IMR-90 (cell line): ENCODE measurements around the gene TTYH3. TPM values are rescaled to one million over a fixed set of nuclear protein-coding genes. Genes with fewer than 3 reads are reported as not detected.

ENCODE experiments used
- ATAC-seq: fragments of 200-7000 bp; cut with Tn5 transposase; 2 replicates; pipeline ENCODE4 v1.9.1; 2020; ENCODE audit warnings: low read depth, mild to moderate bottlenecking, moderate library complexity
- BruUV-seq: library from RNA; stranded (reverse); fragments of 400-500 nt; replicated peaks from 2 replicates; lab custom pipeline; 2021; lab: Mats Ljungman, UMichigan
- CTCF ChIA-PET: fragments of 300-600 bp; formaldehyde crosslinking; extraction: SDS; loops from one replicate; lab custom pipeline; 2021; ENCODE audit warnings: antibody characterized with exemption; lab: Yijun Ruan, JAX
- POLR2A ChIA-PET: fragments of 300-600 bp; sonication (Branson Sonifier 250); formaldehyde crosslinking; loops from one replicate; lab custom pipeline; 2022; ENCODE audit warnings: antibody characterized with exemption; ENCODE audit not compliant: unreplicated experiment; lab: Charles Lee
- DNase-seq: peaks from one replicate; pipeline ENCODE4 v3.0.0; 2013
- H2AFZ ChIP-seq: replicated peaks from 2 replicates; pipeline ENCODE3; 2013; ENCODE audit warnings: low read length, mild to moderate bottlenecking; ENCODE audit not compliant: poor library complexity
- H2AK5ac ChIP-seq: 2 replicates; pipeline ENCODE4 v1.6.1; 2013; ENCODE audit warnings: low read depth, low read length, inconsistent platforms
- H2AK9ac ChIP-seq: replicated peaks from 2 replicates; pipeline ENCODE3; 2013; ENCODE audit warnings: mild to moderate bottlenecking, low read depth, low read length, moderate library complexity; ENCODE audit not compliant: poor library complexity
- H2BK120ac ChIP-seq: 2 replicates; pipeline ENCODE4 v1.6.1; 2013; ENCODE audit warnings: low read depth, low read length, inconsistent platforms
- H2BK15ac ChIP-seq: 3 replicates; pipeline ENCODE4 v1.6.1; 2013; ENCODE audit warnings: low read depth, low read length, inconsistent platforms
- H2BK20ac ChIP-seq: 2 replicates; pipeline ENCODE4 v1.6.1; 2013; ENCODE audit warnings: low read depth, mild to moderate bottlenecking, inconsistent platforms, low read length, moderate library complexity
- H2BK5ac ChIP-seq: 2 replicates; pipeline ENCODE4 v1.6.1; 2013; ENCODE audit warnings: mild to moderate bottlenecking, low read depth, low read length, inconsistent platforms; ENCODE audit not compliant: poor library complexity, severe bottlenecking
- H3K14ac ChIP-seq: replicated peaks from 2 replicates; pipeline ENCODE4 v1.6.1; 2013; ENCODE audit warnings: low read depth, low read length, inconsistent platforms
- H3K18ac ChIP-seq: 2 replicates; pipeline ENCODE4 v1.6.1; 2013; ENCODE audit warnings: low read depth, low read length, control low read depth
- H3K23ac ChIP-seq: 2 replicates; pipeline ENCODE4 v1.6.1; 2013; ENCODE audit warnings: low read depth, low read length, inconsistent platforms
- H3K27ac ChIP-seq: 2 replicates; pipeline ENCODE4 v1.5.1; 2013; ENCODE audit warnings: mild to moderate bottlenecking, control low read depth, low read length; ENCODE audit not compliant: insufficient read depth
- H3K27me3 ChIP-seq: 2 replicates; pipeline ENCODE4 v1.6.1; 2013; ENCODE audit warnings: low read length; ENCODE audit not compliant: control insufficient read depth, insufficient read depth
- H3K36me3 ChIP-seq: 2 replicates; pipeline ENCODE4 v1.6.1; 2013; ENCODE audit warnings: low read length, mixed read lengths; ENCODE audit not compliant: control insufficient read depth, insufficient read depth
- H3K4ac ChIP-seq: 2 replicates; pipeline ENCODE4 v1.6.1; 2013; ENCODE audit warnings: low read depth, low read length, inconsistent platforms
- H3K4me1 ChIP-seq: 2 replicates; pipeline ENCODE4 v1.6.1; 2013; ENCODE audit warnings: low read length, mixed read lengths; ENCODE audit not compliant: control insufficient read depth, insufficient read depth
- H3K4me2 ChIP-seq: 2 replicates; pipeline ENCODE4 v1.6.1; 2013; ENCODE audit warnings: low read depth, mild to moderate bottlenecking, control low read depth, low read length, moderate library complexity
- H3K4me3 ChIP-seq: 2 replicates; pipeline ENCODE4 v1.5.1; 2013; ENCODE audit warnings: low read depth, mild to moderate bottlenecking, control low read depth, low read length, moderate library complexity; ENCODE audit not compliant: insufficient read depth
- H3K56ac ChIP-seq: 2 replicates; pipeline ENCODE4 v1.6.1; 2013; ENCODE audit warnings: low read length, inconsistent platforms; ENCODE audit not compliant: insufficient read depth; ENCODE audit errors: extremely low read depth
- H3K79me1 ChIP-seq, 2 experiments: 2 replicates each; pipeline ENCODE4 v1.6.1; 2013; ENCODE audit warnings: low read length in 2 of 2, inconsistent platforms in 1 of 2, low read depth in 1 of 2
- H3K9ac ChIP-seq: 2 replicates; pipeline ENCODE4 v1.6.1; 2013; ENCODE audit warnings: low read depth, low read length, control low read depth
- H3K9me1 ChIP-seq: 2 replicates; pipeline ENCODE4 v1.6.1; 2013; ENCODE audit warnings: low read length, inconsistent platforms; ENCODE audit not compliant: insufficient read depth
- H3K9me3 ChIP-seq: 2 replicates; pipeline ENCODE4 v1.6.1; 2013; ENCODE audit warnings: low read length; ENCODE audit not compliant: control insufficient read depth, insufficient read depth
- H4K20me1 ChIP-seq: 2 replicates; pipeline ENCODE4 v1.6.1; 2013; ENCODE audit warnings: low read length, inconsistent platforms; ENCODE audit not compliant: insufficient read depth
- H4K5ac ChIP-seq: 2 replicates; pipeline ENCODE4 v1.6.1; 2013; ENCODE audit warnings: mild to moderate bottlenecking, low read depth, low read length, control low read depth
- H4K8ac ChIP-seq, 2 experiments: 2 replicates each; pipeline ENCODE4 v1.6.1; 2013; ENCODE audit warnings: low read depth in 2 of 2, low read length in 2 of 2, control low read depth in 1 of 2, inconsistent platforms in 1 of 2
- H4K91ac ChIP-seq: 2 replicates; pipeline ENCODE4 v1.6.1; 2013; ENCODE audit warnings: low read depth, low read length, inconsistent platforms; ENCODE audit not compliant: insufficient read depth
- CEBPB ChIP-seq: IDR thresholded peaks from 2 replicates; pipeline ENCODE4 v1.6.1; 2012; ENCODE audit warnings: low read depth, low read length, improper control_type of control experiment
- MAZ ChIP-seq: IDR thresholded peaks from 2 replicates; pipeline ENCODE4 v1.6.1; 2012; ENCODE audit warnings: low read depth, mild to moderate bottlenecking, low read length, improper control_type of control experiment, moderate library complexity, borderline replicate concordance
- POLR2A ChIP-seq: IDR thresholded peaks from 2 replicates; pipeline ENCODE4 v1.6.1; 2012; ENCODE audit warnings: mild to moderate bottlenecking, low read depth, low read length
- WGBS, 2 experiments: methylation state at CpG; one replicate each; pipeline versions ENCODE4 v1.1.5 to v1.1.7; 2013; ENCODE audit warnings: missing lambda C conversion rate in 2 of 2; ENCODE audit not compliant: insufficient read length in 1 of 2; ENCODE audit errors: extremely low coverage in 2 of 2; 5-methylcytosine and 5-hydroxymethylcytosine counted together
- dilution Hi-C: fragments of 300-500 bp; cut with HindIII; formaldehyde crosslinking; loops from one replicate; pipeline ENCODE4 v1.14.3; 2018; ENCODE audit warnings: low sequenced_read_pairs; ENCODE audit not compliant: unreplicated experiment
- in situ Hi-C: fragments of 300-500 bp; cut with MboI; formaldehyde crosslinking; loops from 3 replicates; pipeline ENCODE4 v1.14.3; 2019; ENCODE audit warnings: low sequenced_read_pairs, inconsistent platforms, mixed read lengths
- intact Hi-C: fragments of 100-400 bp; cut with micrococcal nuclease; formaldehyde crosslinking; loops from 2 replicates; pipeline ENCODE4 v1.10.0; 2022
- polyA plus RNA-seq, 3 experiments: library from polyadenylated mRNA; depleted of rRNA; stranded (reverse); fragments of >200 nt; gene quantifications; 2 replicates each; pipeline ENCODE4 v1.2.3, GENCODE V29; 2012; ENCODE audit warnings: low replicate concordance in 1 of 3
- total RNA-seq: library from RNA; depleted of rRNA; stranded (reverse); fragments of >200 nt; gene quantifications from 2 replicates; pipeline ENCODE4 v1.2.3, GENCODE V29; 2012

Gene TTYH3
- total and polyA plus RNA-seq, 2 of the 4 experiments (the other 2 are of a cell fraction): 5.6 to 82.6 TPM

GRCh38 chr7:2689951-2690705 is 58.3 kb downstream of the TTYH3 start:
- no peak overlapping the region for H3K14ac ChIP-seq
- H3K4me3 ChIP-seq: no peak overlapping the region
- no peaks in the 10 kb centered on the region for H3K79me1 ChIP-seq
- H4K5ac ChIP-seq: no peak overlapping the region
- H2BK5ac ChIP-seq: no peak overlapping the region
- H2BK120ac ChIP-seq: no peak overlapping the region; the same call in 1 of the 2 replicates
- ChIA-PET CTCF (interaction anchor here (0.6 to 1.4 kb wide), 4 partner anchors 9 to 268 kb away, joined by 3 to 5 read pairs (median 4); no protein-coding TSS in a partner anchor), POLR2A (no interaction called here)
- H3K9me1 ChIP-seq: no peaks in the 10 kb centered on the region
- no peaks in the 10 kb centered on the region for H4K20me1 ChIP-seq
- peaks cover 6% of the 10 kb centered on the region for H3K4me1 ChIP-seq
- no peaks in the 10 kb centered on the region for H3K36me3 ChIP-seq
- no peak overlapping the region for H3K4me2 ChIP-seq
- ATAC-seq: peak; percentile 2
- in situ Hi-C loops: loop anchor here (25.0 kb wide), 1 partner anchor 472 kb away; no protein-coding TSS in a partner anchor
- H3K56ac ChIP-seq: no peak overlapping the region
- no peak overlapping the region for H2BK15ac ChIP-seq
- H3K9me3 ChIP-seq: no peaks in the 10 kb centered on the region
- no peak overlapping the region for H3K27ac ChIP-seq
- intact Hi-C loops: no loop called here
- no peak overlapping the region for H4K91ac ChIP-seq
- no peak overlapping the region for H2BK20ac ChIP-seq
- peak overlapping the region; percentile 1 for H2AFZ ChIP-seq
- 78% methylated on average over 7 of the region's 23 CpGs; no CpG with 5 or more reads in 1 of the 2 experiments for WGBS, 2 experiments
- peak overlapping the region; percentile 48 for H2AK9ac ChIP-seq
- peaks cover 9% of the 10 kb centered on the region; the same call in 1 of the 2 replicates for H3K27me3 ChIP-seq
- H2AK5ac ChIP-seq: no peak overlapping the region; the same call in 1 of the 2 replicates
- peak; percentile 53 for DNase-seq
- no peak overlapping the region for H4K8ac ChIP-seq
- no peak overlapping the region for H3K18ac ChIP-seq
- no peak overlapping the region for H3K23ac ChIP-seq
- no peak overlapping the region for H3K4ac ChIP-seq
- dilution Hi-C loops: no loop called here
- BruUV-seq: no TSS peak
- no peak for TF ChIP-seq MAZ
- peak; percentile 89 for TF ChIP-seq CEBPB
- no peak for TF ChIP-seq POLR2A
- no peak overlapping the region for H3K9ac ChIP-seq
